Brain microvascular endothelial cell (primary cell): ENCODE results near the gene GGA3.

Source experiments
- DNase-seq: peaks from one replicate; pipeline ENCODE4 v3.0.0-alpha.2; 2020
- H3K27ac ChIP-seq: fragments of 250-450 bp; sonication (Bioruptor Pico); 2 replicates; pipeline ENCODE4 v1.5.1; 2020; ENCODE audit warnings: mild to moderate bottlenecking, moderate library complexity
- H3K27me3 ChIP-seq: fragments of 250-450 bp; sonication (Bioruptor Pico); replicated peaks from 2 replicates; pipeline ENCODE4 v1.5.1; 2020; ENCODE audit warnings: mild to moderate bottlenecking
- H3K36me3 ChIP-seq: fragments of 250-450 bp; sonication (Bioruptor Pico); replicated peaks from 2 replicates; pipeline ENCODE4 v1.5.1; 2020; ENCODE audit warnings: mild to moderate bottlenecking
- H3K4me3 ChIP-seq: 2 replicates; pipeline ENCODE4 v1.5.1; 2011; ENCODE audit warnings: low read depth, mild to moderate bottlenecking, control low read depth, low read length, moderate library complexity
- in situ Hi-C: cut with HindIII; loops from 2 replicates; pipeline ENCODE4 v1.10.0; 2017; ENCODE audit warnings: low sequenced_read_pairs, low pct_ligation_motif_present
- TF ChIP-seq, protein P1 (sequence below): IDR thresholded peaks from 2 replicates; pipeline ENCODE4 v1.5.1; 2011; ENCODE audit warnings: low read depth, mild to moderate bottlenecking, moderate library complexity, low read length, control low read depth, inconsistent platforms; ENCODE audit errors: missing control alignments

Gene GGA3

DNA sequence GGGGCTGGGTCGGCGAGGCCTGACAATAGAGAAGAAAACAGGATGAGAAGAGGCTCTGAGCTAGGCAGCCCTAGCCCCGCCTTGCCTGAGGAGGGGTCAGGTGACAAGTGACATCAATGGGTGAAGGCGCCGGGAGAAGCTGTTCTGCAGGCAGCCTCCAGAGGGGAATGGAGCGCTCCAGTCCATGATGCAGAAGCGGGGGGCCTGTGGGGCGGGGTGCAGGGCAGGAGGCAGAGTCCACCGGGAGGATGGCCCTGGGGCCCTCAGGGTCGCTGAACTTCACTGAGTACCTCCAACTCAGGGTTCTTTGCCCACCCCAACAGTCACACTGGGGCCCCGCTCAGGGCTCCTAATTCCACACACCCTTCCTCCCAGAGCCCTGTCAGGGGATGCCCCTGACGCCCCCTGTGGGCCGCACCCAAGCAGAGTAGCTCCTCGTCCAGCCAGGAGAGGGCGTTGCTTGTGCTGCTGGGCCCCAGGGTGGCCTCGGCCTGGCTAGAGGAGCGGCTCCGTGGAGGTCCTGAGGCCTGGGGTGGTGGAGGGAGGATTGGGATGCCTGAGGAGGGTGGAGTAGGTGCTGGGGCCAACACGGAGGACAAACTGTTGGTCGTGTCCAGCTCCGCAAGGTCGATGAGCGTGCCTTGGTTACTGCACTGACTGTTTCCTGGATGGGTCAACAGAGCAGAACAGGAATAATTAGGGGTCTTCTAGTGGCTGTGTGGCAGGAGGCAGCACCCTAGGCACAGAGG is 20.8 kb downstream of the GGA3 start:
- Histone ChIP-seq H3K4me3 (no peak overlapping the region), H3K27me3 (no peaks in the 10 kb centered on the region), H3K27ac (no peak overlapping the region), H3K36me3 (peaks cover 71% of the 10 kb centered on the region)
- in situ Hi-C loops = no loop called here
- TF ChIP-seq, protein P1, sequence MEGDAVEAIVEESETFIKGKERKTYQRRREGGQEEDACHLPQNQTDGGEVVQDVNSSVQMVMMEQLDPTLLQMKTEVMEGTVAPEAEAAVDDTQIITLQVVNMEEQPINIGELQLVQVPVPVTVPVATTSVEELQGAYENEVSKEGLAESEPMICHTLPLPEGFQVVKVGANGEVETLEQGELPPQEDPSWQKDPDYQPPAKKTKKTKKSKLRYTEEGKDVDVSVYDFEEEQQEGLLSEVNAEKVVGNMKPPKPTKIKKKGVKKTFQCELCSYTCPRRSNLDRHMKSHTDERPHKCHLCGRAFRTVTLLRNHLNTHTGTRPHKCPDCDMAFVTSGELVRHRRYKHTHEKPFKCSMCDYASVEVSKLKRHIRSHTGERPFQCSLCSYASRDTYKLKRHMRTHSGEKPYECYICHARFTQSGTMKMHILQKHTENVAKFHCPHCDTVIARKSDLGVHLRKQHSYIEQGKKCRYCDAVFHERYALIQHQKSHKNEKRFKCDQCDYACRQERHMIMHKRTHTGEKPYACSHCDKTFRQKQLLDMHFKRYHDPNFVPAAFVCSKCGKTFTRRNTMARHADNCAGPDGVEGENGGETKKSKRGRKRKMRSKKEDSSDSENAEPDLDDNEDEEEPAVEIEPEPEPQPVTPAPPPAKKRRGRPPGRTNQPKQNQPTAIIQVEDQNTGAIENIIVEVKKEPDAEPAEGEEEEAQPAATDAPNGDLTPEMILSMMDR = peak; percentile 96
- DNase-seq = peak; percentile 26

DNA sequence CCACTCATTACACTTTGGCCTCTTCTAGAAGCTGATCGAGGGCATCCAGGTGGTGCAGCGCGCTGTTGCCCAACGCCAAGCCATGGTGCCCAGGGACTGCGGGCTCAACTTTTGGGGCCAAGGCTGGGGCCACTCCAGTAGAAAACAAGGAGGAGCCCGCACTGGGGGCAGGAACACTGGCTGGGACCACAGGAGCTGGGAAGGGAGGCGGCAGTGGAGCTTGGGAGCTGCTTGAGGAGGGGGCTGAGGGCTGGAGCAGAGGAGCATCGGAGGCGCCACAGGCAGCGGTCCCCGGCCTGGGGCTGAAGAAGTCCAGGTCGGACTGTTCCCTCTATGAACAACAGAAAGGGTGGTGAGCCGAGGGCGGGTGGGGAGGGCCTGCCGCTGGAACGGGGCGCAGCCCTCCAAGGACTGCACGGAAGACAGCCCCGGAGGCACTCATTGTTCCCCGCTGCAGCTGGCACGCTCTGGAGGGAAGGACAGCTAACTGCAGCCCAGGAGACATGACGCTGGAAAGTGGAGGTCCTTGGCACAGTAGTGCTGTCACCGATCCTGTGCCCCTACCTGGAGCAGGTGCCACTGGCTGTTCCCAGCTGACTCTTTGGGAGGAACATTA is 21.5 kb downstream of the GGA3 start:
- in situ Hi-C loops = no loop called here
- TF ChIP-seq, protein P1 = no peak
- DNase-seq = no peak
- Histone ChIP-seq H3K27ac (no peak overlapping the region), H3K27me3 (no peaks in the 10 kb centered on the region), H3K36me3 (peaks cover 71% of the 10 kb centered on the region), H3K4me3 (no peak overlapping the region)

DNA sequence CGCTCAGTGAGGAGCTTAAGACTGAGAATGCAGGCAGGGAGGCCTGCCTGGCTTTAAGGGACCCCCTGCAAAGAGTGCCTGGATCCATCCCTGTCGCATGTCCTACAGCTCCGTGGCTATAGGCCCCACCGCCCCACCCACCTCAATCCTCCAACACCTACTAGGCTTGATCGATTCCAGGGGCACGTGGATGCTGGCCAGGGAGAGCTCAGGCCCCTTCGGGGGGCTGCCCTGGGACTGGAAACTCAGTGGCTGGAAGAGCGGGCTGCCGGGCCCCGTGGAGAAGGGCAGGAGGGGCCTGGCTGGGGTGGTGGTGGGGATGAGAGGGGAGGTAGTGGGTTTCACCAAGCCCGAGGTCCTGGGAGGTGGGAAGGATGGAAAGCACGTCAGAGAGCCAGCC is 22.2 kb downstream of the GGA3 start:
- no peaks in the 10 kb centered on the region for H3K27me3 ChIP-seq
- no peak overlapping the region for H3K27ac ChIP-seq
- DNase-seq = no peak
- H3K4me3 ChIP-seq = no peak overlapping the region
- H3K36me3 ChIP-seq = peaks cover 75% of the 10 kb centered on the region
- TF ChIP-seq, protein P1 = no peak
- in situ Hi-C loops = no loop called here

DNA sequence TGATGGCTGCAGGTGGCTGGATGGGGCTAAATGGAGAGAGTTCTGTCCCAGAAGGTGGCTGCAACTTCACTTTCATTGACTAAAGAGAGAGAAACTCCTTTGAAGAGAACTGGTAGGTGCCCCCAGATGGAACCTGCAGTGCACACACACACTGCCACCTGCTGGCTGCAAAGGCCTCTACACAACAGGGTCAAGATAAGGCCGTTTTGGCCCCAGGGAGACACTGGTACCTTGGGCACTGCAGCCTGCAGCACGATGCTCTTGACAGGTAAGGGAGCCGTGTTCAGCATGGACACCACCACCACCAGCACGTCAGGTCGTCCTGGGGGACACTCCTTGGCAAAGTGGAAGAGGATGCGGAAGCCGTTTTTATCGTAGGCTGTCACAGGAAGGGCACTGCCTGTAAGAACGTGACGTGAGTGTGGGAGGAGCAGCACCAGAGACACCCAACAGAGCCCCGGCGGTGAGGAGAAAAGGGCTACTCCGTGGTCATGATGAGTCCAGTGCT is 22.7 kb downstream of the GGA3 start:
- Histone ChIP-seq H3K27me3 (no peaks in the 10 kb centered on the region), H3K36me3 (peaks cover 76% of the 10 kb centered on the region), H3K27ac (no peak overlapping the region), H3K4me3 (no peak overlapping the region)
- peak; percentile 39 for DNase-seq
- TF ChIP-seq, protein P1 = peak; percentile 94
- in situ Hi-C loops = no loop called here

DNA sequence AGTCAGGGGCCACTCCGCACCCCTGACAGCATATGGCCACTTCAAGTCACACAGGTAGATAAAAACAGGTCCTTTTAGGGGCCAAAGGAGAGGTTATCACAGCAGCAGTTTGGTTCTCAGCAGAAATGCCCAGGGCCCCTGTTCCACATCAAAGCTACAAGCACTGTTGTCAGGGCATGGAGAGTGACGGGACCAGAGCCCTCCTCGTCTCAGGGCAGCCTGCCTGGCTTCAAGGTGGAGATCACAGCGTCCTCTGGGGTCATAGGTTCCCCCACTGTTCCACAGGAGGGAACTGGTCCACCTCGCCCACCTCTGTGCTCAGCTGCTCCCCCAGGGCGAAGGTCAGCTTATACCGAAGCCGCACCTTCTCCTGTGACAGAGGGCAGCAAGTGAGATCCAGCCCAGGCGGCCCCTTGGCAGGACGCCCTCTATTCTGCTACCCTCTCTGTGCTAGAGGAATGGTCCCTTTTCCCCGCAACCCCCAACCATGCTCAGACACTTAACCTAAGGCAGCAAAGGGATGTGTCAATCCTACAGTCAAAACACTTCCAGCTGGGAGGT is 23.3 kb downstream of the GGA3 start:
- TF ChIP-seq, protein P1 = no peak
- peaks cover 74% of the 10 kb centered on the region for H3K36me3 ChIP-seq
- H3K4me3 ChIP-seq = no peak overlapping the region
- in situ Hi-C loops = no loop called here
- H3K27me3 ChIP-seq = no peaks in the 10 kb centered on the region
- DNase-seq = no peak
- H3K27ac ChIP-seq = no peak overlapping the region
